MM.1S (cell line): ENCODE data around the gene DNM1.

ENCODE experiments used
- DNase-seq: peaks from one replicate; pipeline ENCODE4 v3.0.0-alpha.2; 2015
- H2AFZ ChIP-seq: fragments of 300-600 bp; sonication (generic); 2 replicates; pipeline ENCODE4 v1.6.0; 2016; ENCODE audit warnings: antibody characterized with exemption, low read length
- H3F3A ChIP-seq: fragments of 300-600 bp; sonication (generic); 2 replicates; pipeline ENCODE4 v1.6.1; 2016; ENCODE audit warnings: mild to moderate bottlenecking, antibody characterized with exemption, low read length, moderate library complexity, mixed read lengths; ENCODE audit not compliant: insufficient read depth
- H3K27ac ChIP-seq: fragments of 300-600 bp; sonication (generic); 2 replicates; pipeline ENCODE4 v1.5.1; 2016; ENCODE audit warnings: mild to moderate bottlenecking, low read length
- H3K27me3 ChIP-seq: fragments of 300-600 bp; sonication (generic); replicated peaks from 2 replicates; pipeline ENCODE4 v1.6.0; 2016; ENCODE audit warnings: low read length; ENCODE audit not compliant: insufficient read depth
- H3K36me3 ChIP-seq: fragments of 300-600 bp; sonication (generic); replicated peaks from 2 replicates; pipeline ENCODE4 v1.6.1; 2016; ENCODE audit warnings: mild to moderate bottlenecking, low read length, mixed read lengths; ENCODE audit not compliant: insufficient read depth
- H3K4me1 ChIP-seq: fragments of 300-600 bp; sonication (generic); 2 replicates; pipeline ENCODE4 v1.6.1; 2016; ENCODE audit warnings: low read length, mixed read lengths
- H3K4me2 ChIP-seq: fragments of 300-600 bp; sonication (generic); 2 replicates; pipeline ENCODE4 v1.6.0; 2016; ENCODE audit warnings: low read depth, low read length
- H3K4me3 ChIP-seq: fragments of 300-600 bp; sonication (generic); 2 replicates; pipeline ENCODE4 v1.5.1; 2016; ENCODE audit warnings: low read length, mixed read lengths
- H3K79me2 ChIP-seq: fragments of 300-600 bp; sonication (generic); 2 replicates; pipeline ENCODE4 v1.6.1; 2016; ENCODE audit warnings: mixed run types, low read length, mixed read lengths
- H3K9ac ChIP-seq: fragments of 300-600 bp; sonication (generic); 2 replicates; pipeline ENCODE4 v1.6.1; 2016; ENCODE audit warnings: low read length, mixed read lengths
- H3K9me2 ChIP-seq: fragments of 300-600 bp; sonication (generic); replicated peaks from 2 replicates; pipeline ENCODE4 v1.6.1; 2016; ENCODE audit warnings: mild to moderate bottlenecking, low read length, mixed read lengths; ENCODE audit not compliant: insufficient read depth
- H3K9me3 ChIP-seq: fragments of 300-600 bp; sonication (generic); replicated peaks from 2 replicates; pipeline ENCODE4 v1.6.1; 2016; ENCODE audit warnings: mild to moderate bottlenecking, low read length, mixed read lengths; ENCODE audit not compliant: insufficient read depth
- H4K20me1 ChIP-seq: fragments of 300-600 bp; sonication (generic); 2 replicates; pipeline ENCODE4 v1.6.1; 2016; ENCODE audit warnings: mild to moderate bottlenecking, low read length, moderate library complexity, mixed read lengths; ENCODE audit not compliant: insufficient read depth
- CTCF ChIP-seq: fragments of 300-600 bp; sonication (generic); IDR thresholded peaks from 2 replicates; pipeline ENCODE4 v1.5.1; 2016; ENCODE audit warnings: antibody characterized with exemption, low read length, mixed read lengths
- EZH2 ChIP-seq: fragments of 300-600 bp; sonication (generic); optimal IDR thresholded peaks from 2 replicates; pipeline ENCODE3; 2017; ENCODE audit warnings: low read depth, mild to moderate bottlenecking, antibody characterized with exemption, low read length, mixed read lengths
- EZH2phosphoT487 ChIP-seq: fragments of 300-600 bp; sonication (generic); IDR thresholded peaks from 2 replicates; pipeline ENCODE4 v1.6.1; 2018; ENCODE audit warnings: antibody characterized with exemption, low read length

Gene DNM1

GRCh38 chr9:128265348-128265847 lies 62.2 kb downstream of the DNM1 start:
- Histone ChIP-seq H3K79me2 (no peaks in the 10 kb centered on the region), H3K27me3 (no peaks in the 10 kb centered on the region), H3K4me1 (no peaks in the 10 kb centered on the region), H3K36me3 (no peaks in the 10 kb centered on the region), H3K9me3 (no peaks in the 10 kb centered on the region), H3K4me2 (no peak overlapping the region), H3K27ac (no peak overlapping the region), H3F3A (no peaks in the 10 kb centered on the region), H3K9ac (no peak overlapping the region), H4K20me1 (no peaks in the 10 kb centered on the region), H3K4me3 (no peak overlapping the region), H3K9me2 (no peaks in the 10 kb centered on the region), H2AFZ (no peak overlapping the region)
- DNase-seq, result no peak
- TF ChIP-seq EZH2phosphoT487 (no peak), CTCF (no peak), EZH2 (no peak)

- H3K36me3 ChIP-seq, result no peaks in the 10 kb centered on the region
- no peak overlapping the region for H3K27ac ChIP-seq
- H3K4me2 ChIP-seq, result no peak overlapping the region
- no peaks in the 10 kb centered on the region for H4K20me1 ChIP-seq
- TF ChIP-seq EZH2phosphoT487 (no peak), EZH2 (no peak), CTCF (no peak)
- no peaks in the 10 kb centered on the region for H3F3A ChIP-seq
- H3K4me1 ChIP-seq, result no peaks in the 10 kb centered on the region
- no peaks in the 10 kb centered on the region for H3K9me2 ChIP-seq
- no peak for DNase-seq
- H2AFZ ChIP-seq, result no peak overlapping the region
- H3K9ac ChIP-seq, result no peak overlapping the region
- no peaks in the 10 kb centered on the region for H3K27me3 ChIP-seq
- no peaks in the 10 kb centered on the region for H3K79me2 ChIP-seq
- no peak overlapping the region for H3K4me3 ChIP-seq
- no peaks in the 10 kb centered on the region for H3K9me3 ChIP-seq
These were observed 63.9 kb downstream of the DNM1 start for GRCh38 chr9:128266868-128267590.

- Histone ChIP-seq H3K36me3 (no peaks in the 10 kb centered on the region), H3K79me2 (peaks cover 18% of the 10 kb centered on the region), H3K27me3 (no peaks in the 10 kb centered on the region), H3K27ac (no peak overlapping the region), H2AFZ (no peak overlapping the region), H3K9ac (no peak overlapping the region), H3K4me3 (no peak overlapping the region), H3K4me1 (no peaks in the 10 kb centered on the region), H4K20me1 (no peaks in the 10 kb centered on the region), H3F3A (no peaks in the 10 kb centered on the region; the same call in 1 of the 2 replicates), H3K9me2 (no peaks in the 10 kb centered on the region), H3K9me3 (no peaks in the 10 kb centered on the region), H3K4me2 (no peak overlapping the region)
- TF ChIP-seq CTCF (no peak), EZH2 (no peak), EZH2phosphoT487 (no peak)
- no peak for DNase-seq
These were observed 67.9 kb downstream of the DNM1 start for GRCh38 chr9:128271112-128271511.
